IMR-90 (cell line): Measurements from ENCODE around the gene SCGB1C2. TPM values are rescaled to one million over a fixed set of nuclear protein-coding genes. Genes with fewer than 3 reads are reported as not detected.

Experiments used
- ATAC-seq: fragments of 200-7000 bp; cut with Tn5 transposase; 2 replicates; pipeline ENCODE4 v1.9.1; 2020; ENCODE audit warnings: low read depth, mild to moderate bottlenecking, moderate library complexity
- BruUV-seq: library from RNA; stranded (reverse); fragments of 400-500 nt; replicated peaks from 2 replicates; lab custom pipeline; 2021; lab: Mats Ljungman, UMichigan
- CTCF ChIA-PET: fragments of 300-600 bp; formaldehyde crosslinking; extraction: SDS; loops from one replicate; lab custom pipeline; 2021; ENCODE audit warnings: antibody characterized with exemption; lab: Yijun Ruan, JAX
- POLR2A ChIA-PET: fragments of 300-600 bp; sonication (Branson Sonifier 250); formaldehyde crosslinking; loops from one replicate; lab custom pipeline; 2022; ENCODE audit warnings: antibody characterized with exemption; ENCODE audit not compliant: unreplicated experiment; lab: Charles Lee
- DNase-seq: peaks from one replicate; pipeline ENCODE4 v3.0.0; 2013
- H2AFZ ChIP-seq: replicated peaks from 2 replicates; pipeline ENCODE3; 2013; ENCODE audit warnings: low read length, mild to moderate bottlenecking; ENCODE audit not compliant: poor library complexity
- H2AK5ac ChIP-seq: 2 replicates; pipeline ENCODE4 v1.6.1; 2013; ENCODE audit warnings: low read depth, low read length, inconsistent platforms
- H2AK9ac ChIP-seq: replicated peaks from 2 replicates; pipeline ENCODE3; 2013; ENCODE audit warnings: mild to moderate bottlenecking, low read depth, low read length, moderate library complexity; ENCODE audit not compliant: poor library complexity
- H2BK120ac ChIP-seq: 2 replicates; pipeline ENCODE4 v1.6.1; 2013; ENCODE audit warnings: low read depth, low read length, inconsistent platforms
- H2BK15ac ChIP-seq: 3 replicates; pipeline ENCODE4 v1.6.1; 2013; ENCODE audit warnings: low read depth, low read length, inconsistent platforms
- H2BK20ac ChIP-seq: 2 replicates; pipeline ENCODE4 v1.6.1; 2013; ENCODE audit warnings: low read depth, mild to moderate bottlenecking, inconsistent platforms, low read length, moderate library complexity
- H2BK5ac ChIP-seq: 2 replicates; pipeline ENCODE4 v1.6.1; 2013; ENCODE audit warnings: mild to moderate bottlenecking, low read depth, low read length, inconsistent platforms; ENCODE audit not compliant: poor library complexity, severe bottlenecking
- H3K14ac ChIP-seq: replicated peaks from 2 replicates; pipeline ENCODE4 v1.6.1; 2013; ENCODE audit warnings: low read depth, low read length, inconsistent platforms
- H3K18ac ChIP-seq: 2 replicates; pipeline ENCODE4 v1.6.1; 2013; ENCODE audit warnings: low read depth, low read length, control low read depth
- H3K23ac ChIP-seq: 2 replicates; pipeline ENCODE4 v1.6.1; 2013; ENCODE audit warnings: low read depth, low read length, inconsistent platforms
- H3K27ac ChIP-seq: 2 replicates; pipeline ENCODE4 v1.5.1; 2013; ENCODE audit warnings: mild to moderate bottlenecking, control low read depth, low read length; ENCODE audit not compliant: insufficient read depth
- H3K27me3 ChIP-seq: 2 replicates; pipeline ENCODE4 v1.6.1; 2013; ENCODE audit warnings: low read length; ENCODE audit not compliant: control insufficient read depth, insufficient read depth
- H3K36me3 ChIP-seq: 2 replicates; pipeline ENCODE4 v1.6.1; 2013; ENCODE audit warnings: low read length, mixed read lengths; ENCODE audit not compliant: control insufficient read depth, insufficient read depth
- H3K4ac ChIP-seq: 2 replicates; pipeline ENCODE4 v1.6.1; 2013; ENCODE audit warnings: low read depth, low read length, inconsistent platforms
- H3K4me1 ChIP-seq: 2 replicates; pipeline ENCODE4 v1.6.1; 2013; ENCODE audit warnings: low read length, mixed read lengths; ENCODE audit not compliant: control insufficient read depth, insufficient read depth
- H3K4me2 ChIP-seq: 2 replicates; pipeline ENCODE4 v1.6.1; 2013; ENCODE audit warnings: low read depth, mild to moderate bottlenecking, control low read depth, low read length, moderate library complexity
- H3K4me3 ChIP-seq: 2 replicates; pipeline ENCODE4 v1.5.1; 2013; ENCODE audit warnings: low read depth, mild to moderate bottlenecking, control low read depth, low read length, moderate library complexity; ENCODE audit not compliant: insufficient read depth
- H3K56ac ChIP-seq: 2 replicates; pipeline ENCODE4 v1.6.1; 2013; ENCODE audit warnings: low read length, inconsistent platforms; ENCODE audit not compliant: insufficient read depth; ENCODE audit errors: extremely low read depth
- H3K79me1 ChIP-seq, 2 experiments: 2 replicates each; pipeline ENCODE4 v1.6.1; 2013; ENCODE audit warnings: low read length in 2 of 2, inconsistent platforms in 1 of 2, low read depth in 1 of 2
- H3K9ac ChIP-seq: 2 replicates; pipeline ENCODE4 v1.6.1; 2013; ENCODE audit warnings: low read depth, low read length, control low read depth
- H3K9me1 ChIP-seq: 2 replicates; pipeline ENCODE4 v1.6.1; 2013; ENCODE audit warnings: low read length, inconsistent platforms; ENCODE audit not compliant: insufficient read depth
- H3K9me3 ChIP-seq: 2 replicates; pipeline ENCODE4 v1.6.1; 2013; ENCODE audit warnings: low read length; ENCODE audit not compliant: control insufficient read depth, insufficient read depth
- H4K20me1 ChIP-seq: 2 replicates; pipeline ENCODE4 v1.6.1; 2013; ENCODE audit warnings: low read length, inconsistent platforms; ENCODE audit not compliant: insufficient read depth
- H4K5ac ChIP-seq: 2 replicates; pipeline ENCODE4 v1.6.1; 2013; ENCODE audit warnings: mild to moderate bottlenecking, low read depth, low read length, control low read depth
- H4K8ac ChIP-seq, 2 experiments: 2 replicates each; pipeline ENCODE4 v1.6.1; 2013; ENCODE audit warnings: low read depth in 2 of 2, low read length in 2 of 2, control low read depth in 1 of 2, inconsistent platforms in 1 of 2
- H4K91ac ChIP-seq: 2 replicates; pipeline ENCODE4 v1.6.1; 2013; ENCODE audit warnings: low read depth, low read length, inconsistent platforms; ENCODE audit not compliant: insufficient read depth
- CEBPB ChIP-seq: IDR thresholded peaks from 2 replicates; pipeline ENCODE4 v1.6.1; 2012; ENCODE audit warnings: low read depth, low read length, improper control_type of control experiment
- FOS ChIP-seq: fragments of 150-350 bp; IDR thresholded peaks from 2 replicates; pipeline ENCODE4 v1.6.1; 2016; ENCODE audit warnings: low read depth, low read length
- MAZ ChIP-seq: IDR thresholded peaks from 2 replicates; pipeline ENCODE4 v1.6.1; 2012; ENCODE audit warnings: low read depth, mild to moderate bottlenecking, low read length, improper control_type of control experiment, moderate library complexity, borderline replicate concordance
- MXI1 ChIP-seq: IDR thresholded peaks from 2 replicates; pipeline ENCODE4 v1.6.1; 2012; ENCODE audit warnings: low read depth, mild to moderate bottlenecking, low read length, moderate library complexity, borderline replicate concordance
- NFE2L2 ChIP-seq: fragments of 150-350 bp; IDR thresholded peaks from 2 replicates; pipeline ENCODE4 v1.6.1; 2016; ENCODE audit warnings: low read depth, mild to moderate bottlenecking, low read length
- RAD21 ChIP-seq: IDR thresholded peaks from 2 replicates; pipeline ENCODE4 v1.6.1; 2012; ENCODE audit warnings: low read length, improper control_type of control experiment
- RCOR1 ChIP-seq: IDR thresholded peaks from 2 replicates; pipeline ENCODE4 v1.6.1; 2012; ENCODE audit warnings: mild to moderate bottlenecking, low read length, improper control_type of control experiment; ENCODE audit not compliant: insufficient replicate concordance
- RFX5 ChIP-seq: IDR thresholded peaks from 2 replicates; pipeline ENCODE4 v1.8.0; 2012; ENCODE audit warnings: low read depth, mild to moderate bottlenecking, low read length, moderate library complexity
- SMC3 ChIP-seq: fragments of 150-350 bp; IDR thresholded peaks from 2 replicates; pipeline ENCODE4 v1.6.1; 2016; ENCODE audit warnings: low read depth, mild to moderate bottlenecking, antibody characterized with exemption, low read length, moderate library complexity
- WGBS, 2 experiments: methylation state at CpG; one replicate each; pipeline versions ENCODE4 v1.1.5 to v1.1.7; 2013; ENCODE audit warnings: missing lambda C conversion rate in 2 of 2; ENCODE audit not compliant: insufficient read length in 1 of 2; ENCODE audit errors: extremely low coverage in 2 of 2; 5-methylcytosine and 5-hydroxymethylcytosine counted together
- dilution Hi-C: fragments of 300-500 bp; cut with HindIII; formaldehyde crosslinking; loops from one replicate; pipeline ENCODE4 v1.14.3; 2018; ENCODE audit warnings: low sequenced_read_pairs; ENCODE audit not compliant: unreplicated experiment
- in situ Hi-C: fragments of 300-500 bp; cut with MboI; formaldehyde crosslinking; loops from 3 replicates; pipeline ENCODE4 v1.14.3; 2019; ENCODE audit warnings: low sequenced_read_pairs, inconsistent platforms, mixed read lengths
- intact Hi-C: fragments of 100-400 bp; cut with micrococcal nuclease; formaldehyde crosslinking; loops from 2 replicates; pipeline ENCODE4 v1.10.0; 2022
- polyA plus RNA-seq, 3 experiments: library from polyadenylated mRNA; depleted of rRNA; stranded (reverse); fragments of >200 nt; gene quantifications; 2 replicates each; pipeline ENCODE4 v1.2.3, GENCODE V29; 2012; ENCODE audit warnings: low replicate concordance in 1 of 3
- total RNA-seq: library from RNA; depleted of rRNA; stranded (reverse); fragments of >200 nt; gene quantifications from 2 replicates; pipeline ENCODE4 v1.2.3, GENCODE V29; 2012
- TF ChIP-seq, protein P1 (sequence below): fragments of 150-350 bp; IDR thresholded peaks from 2 replicates; pipeline ENCODE4 v1.6.1; 2017; ENCODE audit warnings: mild to moderate bottlenecking, antibody characterized with exemption, low read length, low read depth

Gene SCGB1C2
- total and polyA plus RNA-seq, 2 of the 4 experiments (the other 2 are of a cell fraction) = not detected

DNA sequence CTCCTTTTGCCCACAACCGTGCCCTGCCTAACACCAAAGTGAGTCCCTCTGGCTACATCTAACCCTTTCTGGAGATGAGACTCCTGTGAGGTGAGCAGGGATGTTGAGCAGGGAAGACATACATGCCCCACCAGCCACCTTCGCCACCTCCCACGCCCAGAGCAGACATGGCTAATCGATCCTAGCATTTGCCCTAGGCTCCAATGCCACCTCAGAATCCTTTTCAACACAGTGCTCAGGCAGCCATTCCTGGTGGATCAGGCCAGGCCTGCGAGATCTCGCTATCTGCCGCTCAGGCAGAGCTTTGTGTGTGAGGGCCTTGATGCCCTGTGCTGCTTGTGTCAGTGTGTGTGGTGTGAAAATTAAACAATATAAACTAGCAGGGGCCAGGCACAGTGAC lies 21.0 kb downstream of the SCGB1C2 start:
- ATAC-seq (no peak), DNase-seq (no peak)
- Histone ChIP-seq H4K20me1 (no peaks in the 10 kb centered on the region), H3K9ac (no peak overlapping the region), H2BK5ac (no peak overlapping the region), H2AK9ac (no peak overlapping the region), H3K23ac (no peak overlapping the region), H4K91ac (no peak overlapping the region), H3K9me1 (no peaks in the 10 kb centered on the region), H3K9me3 (no peaks in the 10 kb centered on the region), H3K4me3 (no peak overlapping the region), H3K4me1 (no peaks in the 10 kb centered on the region), H4K5ac (no peak overlapping the region), H2AK5ac (no peak overlapping the region), H2BK20ac (no peak overlapping the region), H3K18ac (no peak overlapping the region), H4K8ac (no peak overlapping the region), H2BK15ac (no peak overlapping the region), H3K14ac (no peak overlapping the region), H3K36me3 (no peaks in the 10 kb centered on the region; the same call in 1 of the 2 replicates), H3K4me2 (no peak overlapping the region), H2BK120ac (no peak overlapping the region), H3K27me3 (peaks cover 22% of the 10 kb centered on the region), H2AFZ (no peak overlapping the region), H3K4ac (no peak overlapping the region), H3K27ac (no peak overlapping the region), H3K79me1 (no peaks in the 10 kb centered on the region), H3K56ac (no peak overlapping the region)
- intact Hi-C loops (no loop called here), dilution Hi-C loops (no loop called here), in situ Hi-C loops (no loop called here)
- ChIA-PET POLR2A (no interaction called here), CTCF (no interaction called here)
- TF ChIP-seq, protein P1, sequence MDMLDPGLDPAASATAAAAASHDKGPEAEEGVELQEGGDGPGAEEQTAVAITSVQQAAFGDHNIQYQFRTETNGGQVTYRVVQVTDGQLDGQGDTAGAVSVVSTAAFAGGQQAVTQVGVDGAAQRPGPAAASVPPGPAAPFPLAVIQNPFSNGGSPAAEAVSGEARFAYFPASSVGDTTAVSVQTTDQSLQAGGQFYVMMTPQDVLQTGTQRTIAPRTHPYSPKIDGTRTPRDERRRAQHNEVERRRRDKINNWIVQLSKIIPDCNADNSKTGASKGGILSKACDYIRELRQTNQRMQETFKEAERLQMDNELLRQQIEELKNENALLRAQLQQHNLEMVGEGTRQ = no peak
- TF ChIP-seq FOS (no peak), MXI1 (no peak), CEBPB (no peak), MAZ (no peak), SMC3 (no peak), NFE2L2 (no peak), RAD21 (no peak), RCOR1 (no peak), RFX5 (no peak)
- BruUV-seq = no TSS peak
- 100% methylated on average over 2 of the region's 7 CpGs; no CpG with 5 or more reads in 1 of the 2 experiments for WGBS, 2 experiments
